Kidney glomerular epithelial cell (primary cell): Measurements from ENCODE around the gene TACR2.

Source experiments
- DNase-seq: peaks from one replicate; lab custom pipeline; 2025; lab: John Stamatoyannopoulos, UW

Gene TACR2

DNA sequence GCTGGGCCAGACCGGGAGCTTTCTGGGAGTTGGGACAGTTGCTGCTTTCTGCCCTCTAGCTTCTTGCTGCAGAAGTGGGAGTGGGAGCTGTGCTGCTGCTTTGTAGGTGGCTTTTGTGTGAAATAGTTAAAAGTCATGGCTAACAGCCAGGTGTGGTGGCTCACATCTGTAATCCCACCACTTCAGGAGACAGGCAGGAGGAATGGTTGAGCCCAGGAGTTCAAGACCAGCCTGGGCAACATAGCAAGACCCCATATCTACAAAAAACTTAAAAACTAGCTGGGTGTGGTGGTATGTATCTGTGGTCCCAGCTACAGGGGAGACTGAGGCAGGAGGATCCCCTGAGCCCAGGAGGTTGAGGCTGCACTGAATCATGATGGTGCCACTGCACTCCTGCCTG is 13.7 kb downstream of the TACR2 start:
- DNase-seq, result no peak

GRCh38 chr10:69402386-69402785 is 14.3 kb downstream of the TACR2 start:
- DNase-seq, result no peak

- DNase-seq, result no peak
Observed at GRCh38 chr10:69401416-69401815, 15.3 kb downstream of the TACR2 start.

DNA sequence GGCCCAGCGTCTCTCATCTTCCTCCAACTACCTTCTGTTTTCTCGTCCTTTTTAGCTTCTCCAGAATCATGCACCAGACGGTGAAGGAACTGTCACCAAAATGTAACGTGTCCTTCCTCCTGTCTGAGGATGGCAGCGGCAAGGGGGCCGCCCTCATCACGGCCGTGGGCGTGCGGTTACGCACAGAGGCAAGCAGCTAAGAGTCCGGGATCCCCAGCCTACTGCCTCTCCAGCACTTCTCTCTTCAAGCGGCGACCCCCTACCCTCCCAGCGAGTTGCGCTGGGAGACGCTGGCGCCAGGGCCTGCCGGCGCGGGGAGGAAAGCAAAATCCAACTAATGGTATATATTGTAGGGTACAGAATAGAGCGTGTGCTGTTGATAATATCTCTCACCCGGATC is 15.8 kb downstream of the TACR2 start:
- DNase-seq, result no peak

GRCh38 chr10:69398466-69398865 is 18.3 kb downstream of the TACR2 start:
- DNase-seq, result no peak

- DNase-seq, result no peak
Observed at GRCh38 chr10:69397972-69398371, 18.7 kb downstream of the TACR2 start.

DNA sequence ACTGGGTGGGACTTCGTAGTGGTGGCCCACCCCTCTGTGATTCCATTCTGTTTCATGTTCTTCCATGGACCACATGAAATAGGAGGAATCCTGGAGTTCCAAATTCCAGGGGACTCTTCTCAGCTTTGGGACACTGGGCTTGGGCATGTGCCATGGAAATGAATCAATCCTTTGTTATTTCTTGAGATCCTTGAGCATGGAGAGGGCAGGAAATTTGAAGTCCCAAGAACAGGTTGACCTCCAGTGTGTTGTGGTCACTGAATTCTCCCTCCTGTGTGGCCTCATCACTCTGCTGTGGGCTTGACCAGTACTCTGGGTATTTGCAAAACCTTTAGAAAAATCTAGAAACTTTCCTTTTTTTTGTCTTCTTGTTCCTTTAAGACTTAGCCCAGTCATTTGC is 22.7 kb downstream of the TACR2 start:
- DNase-seq, result no peak

- peak; percentile 74 for DNase-seq
Observed at GRCh38 chr10:69392481-69393000, 24.2 kb downstream of the TACR2 start.

DNA sequence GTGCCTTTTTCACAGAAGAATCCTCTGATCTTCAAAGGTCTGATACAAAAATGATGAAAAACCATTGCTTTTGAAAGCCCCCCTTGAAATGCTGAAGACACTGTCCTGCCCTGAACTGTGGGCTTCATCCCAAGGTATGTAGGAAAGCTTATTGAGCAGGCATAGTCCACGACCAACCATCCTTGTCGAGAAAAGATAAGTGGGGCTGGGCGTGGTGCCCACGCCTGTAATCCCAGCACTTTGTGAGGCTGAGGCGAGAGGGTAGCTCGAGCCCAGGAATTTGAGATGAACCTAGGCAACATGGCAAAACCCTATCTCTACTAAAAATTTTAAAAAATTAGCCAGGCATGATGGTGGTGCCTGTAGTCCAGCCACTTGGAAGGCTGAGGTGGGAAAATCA is 25.6 kb downstream of the TACR2 start:
- DNase-seq, result no peak

GRCh38 chr10:69389827-69390490 is 26.8 kb downstream of the TACR2 start:
- DNase-seq, result peak; percentile 25

- no peak for DNase-seq
Observed at GRCh38 chr10:69388488-69388887, 28.2 kb downstream of the TACR2 start.

- no peak for DNase-seq
Observed at GRCh38 chr10:69387500-69387899, 29.2 kb downstream of the TACR2 start.

- DNase-seq, result no peak
Observed at GRCh38 chr10:69385454-69386350, 31.0 kb downstream of the TACR2 start.

GRCh38 chr10:69384320-69384719 is 32.4 kb downstream of the TACR2 start:
- no peak for DNase-seq

DNA sequence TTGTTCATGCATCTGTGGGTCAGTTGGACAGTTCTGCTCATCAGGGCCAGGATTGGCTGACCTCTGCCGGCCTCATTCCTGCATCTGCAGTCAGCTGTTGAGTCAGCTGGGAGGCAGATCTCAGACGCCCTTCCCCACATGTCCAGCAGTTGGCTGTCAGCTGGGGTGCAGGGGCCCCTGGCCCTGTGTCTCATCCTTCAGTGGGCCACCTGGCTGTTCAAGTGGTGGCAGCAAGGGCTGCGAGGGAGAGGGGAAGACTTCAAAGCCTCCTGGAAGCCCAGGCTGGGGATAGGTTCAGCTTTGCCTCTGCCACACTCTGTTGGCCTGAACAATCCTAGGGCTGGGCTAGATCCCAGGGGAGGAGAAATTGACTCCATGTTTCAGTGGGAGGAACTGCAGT is 33.2 kb downstream of the TACR2 start:
- peak; percentile 22 for DNase-seq

DNA sequence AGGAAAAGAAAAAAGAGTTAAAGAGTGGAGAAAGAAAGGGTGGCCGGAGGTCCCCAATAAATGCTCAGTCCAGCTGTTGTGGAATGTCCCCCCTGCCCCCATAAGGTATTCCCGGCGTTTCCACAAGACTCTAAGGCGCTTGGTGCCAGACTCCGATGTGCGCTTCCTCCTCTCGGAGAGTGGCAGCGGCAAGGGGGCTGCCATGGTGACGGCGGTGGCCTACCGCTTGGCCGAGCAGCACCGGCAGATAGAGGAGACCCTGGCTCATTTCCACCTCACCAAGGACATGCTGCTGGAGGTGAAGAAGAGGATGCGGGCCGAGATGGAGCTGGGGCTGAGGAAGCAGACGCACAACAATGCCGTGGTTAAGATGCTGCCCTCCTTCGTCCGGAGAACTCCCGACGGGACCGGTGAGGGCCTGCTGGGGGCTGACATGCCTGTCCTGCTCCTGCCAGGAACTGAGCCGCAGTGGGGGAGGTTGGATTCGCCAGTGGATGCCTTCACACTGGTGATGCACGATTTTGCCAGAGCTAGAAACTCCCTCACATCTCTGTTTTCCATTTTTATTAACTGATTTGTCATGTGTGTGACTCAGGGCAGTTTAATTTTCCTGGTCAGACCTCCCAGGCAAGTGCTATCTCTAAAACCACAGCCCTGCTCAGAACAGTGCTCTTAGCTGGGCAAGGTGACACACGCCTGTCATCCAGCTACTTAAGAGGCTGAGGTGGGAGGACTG is 34.2 kb downstream of the TACR2 start:
- DNase-seq, result peak; percentile 85

GRCh38 chr10:69379800-69380199 is 36.9 kb downstream of the TACR2 start:
- DNase-seq, result no peak

GRCh38 chr10:69377933-69378332 is 38.8 kb downstream of the TACR2 start:
- no peak for DNase-seq

DNA sequence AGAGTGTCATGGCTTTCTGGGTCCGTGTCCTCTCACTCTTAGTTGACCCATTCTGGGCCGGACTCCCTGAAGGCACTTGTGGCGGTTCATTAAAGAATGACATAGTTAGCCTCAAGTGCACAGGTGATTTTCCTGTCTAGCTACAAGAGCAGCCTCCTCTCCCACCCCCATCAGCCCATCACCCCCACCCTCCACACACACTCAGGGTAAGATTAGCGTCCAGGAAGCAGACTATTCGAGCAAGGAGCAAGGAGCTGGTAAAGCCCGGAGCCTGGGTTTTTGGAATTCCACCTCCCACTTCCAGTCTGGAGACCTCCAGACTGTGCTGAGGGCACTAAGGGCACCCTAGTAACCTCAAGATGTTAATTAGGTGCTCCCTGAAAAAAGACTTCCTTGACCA is 39.5 kb downstream of the TACR2 start:
- DNase-seq, result no peak

DNA sequence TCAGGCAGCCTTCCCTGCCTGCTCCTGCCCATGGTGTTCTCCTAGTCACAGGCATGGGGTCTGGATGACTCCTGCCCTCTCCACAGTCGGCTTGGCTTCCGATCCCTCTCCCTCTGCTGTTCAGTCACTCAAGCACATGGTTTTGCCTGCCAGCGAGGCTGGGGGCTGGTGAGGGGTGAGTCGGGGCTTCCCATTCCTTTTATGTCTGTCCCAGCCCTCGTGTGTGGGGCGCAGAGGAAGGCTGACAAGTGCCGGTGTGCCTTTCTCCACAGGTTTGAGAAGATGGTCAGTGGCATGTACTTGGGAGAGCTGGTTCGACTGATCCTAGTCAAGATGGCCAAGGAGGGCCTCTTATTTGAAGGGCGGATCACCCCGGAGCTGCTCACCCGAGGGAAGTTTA is 40.1 kb downstream of the TACR2 start:
- DNase-seq, result no peak

- peak; percentile 2 for DNase-seq
Observed at GRCh38 chr10:69375307-69376151, 41.2 kb downstream of the TACR2 start.

GRCh38 chr10:69374931-69375306 is 41.8 kb downstream of the TACR2 start:
- no peak for DNase-seq
